HG03060 (cell line): Measurements from ENCODE around the gene FAM167B.
"Not testable (repeated sequence)": the region's sequence is repeated elsewhere in the genome, so short reads cannot be mapped to it uniquely, and the experiment has no call there.

ENCODE experiments used
- ATAC-seq: cut with Tn5 transposase; IDR thresholded peaks from one replicate; pipeline ENCODE4 v1.9.1; 2021; ENCODE audit warnings: low read depth, moderate number of reproducible peaks; ENCODE audit not compliant: unreplicated experiment

FAM167B gene

DNA sequence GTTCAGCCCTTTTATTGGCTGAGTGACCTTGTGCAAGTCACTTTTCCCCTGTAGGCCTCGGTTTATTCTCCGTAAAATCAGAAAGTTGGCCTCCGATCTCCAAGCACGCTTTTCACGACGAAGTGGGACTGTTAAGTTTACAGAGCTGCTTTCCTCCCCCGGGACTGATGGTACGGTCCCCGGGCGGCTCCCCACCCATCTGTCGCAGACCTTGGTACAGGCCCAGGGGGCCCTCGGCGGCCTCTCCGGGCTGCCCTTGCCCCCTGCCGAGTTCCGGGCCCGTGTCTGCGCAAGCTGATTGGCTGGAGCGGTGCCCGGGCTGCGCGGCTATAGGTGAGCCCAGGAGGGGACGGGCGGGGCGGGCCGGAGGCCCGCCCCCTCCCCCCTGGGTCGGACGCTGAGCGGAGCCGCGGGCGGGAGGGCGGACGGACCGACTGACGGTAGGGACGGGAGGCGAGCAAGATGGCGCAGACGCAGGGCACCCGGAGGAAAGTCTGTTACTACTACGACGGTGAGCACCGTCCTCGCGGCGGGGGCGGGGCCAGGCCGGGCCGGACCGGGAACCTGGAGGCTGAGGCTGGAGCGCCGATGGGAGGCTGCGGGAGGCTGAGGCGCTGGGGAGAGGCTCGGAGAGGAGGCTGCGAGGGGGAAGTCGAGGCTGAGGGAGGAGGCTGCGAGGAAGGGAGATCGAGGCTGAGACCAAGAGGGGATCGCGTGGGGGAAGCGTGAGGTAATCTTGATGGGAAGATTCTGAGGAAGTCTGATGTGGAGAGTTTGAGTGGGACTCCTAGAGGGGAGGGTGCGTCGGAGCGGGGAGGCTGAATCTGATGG lies 44.9 kb downstream of the FAM167B start, which contains the start of gene HDAC1:
Gene HDAC1, plus strand, starts transcription at position 376 of the 831 bp plus-strand sequence. Its CDS starts 87 bp downstream, at position 463.
- peak; percentile 89 for ATAC-seq

DNA sequence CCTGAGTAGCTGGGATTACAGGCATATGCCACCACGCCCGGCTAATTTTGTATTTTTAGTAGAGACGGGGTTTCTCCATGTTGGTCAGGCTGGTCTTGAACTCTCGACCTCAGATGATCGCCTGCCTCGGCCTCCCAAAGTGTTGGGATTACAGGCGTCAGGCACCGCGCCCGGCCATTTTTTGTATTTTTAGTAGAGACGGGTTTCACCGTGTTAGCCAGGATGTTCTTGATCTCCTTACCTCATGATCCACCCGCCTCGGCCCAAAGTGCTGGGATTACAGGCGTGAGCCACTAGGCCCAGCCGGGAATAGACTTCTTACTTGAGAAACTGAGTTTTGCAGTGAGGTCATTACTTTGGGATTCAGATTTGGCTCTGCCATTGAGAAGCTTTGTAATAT lies 51.2 kb downstream of the FAM167B start:
- not testable (repeated sequence) for ATAC-seq
